ENCODE results near the gene E2F8. TPM values are rescaled to one million over a fixed set of nuclear protein-coding genes. Genes with fewer than 3 reads are reported as not detected.

E2F8 gene
- total RNA-seq, 3 donors from 2014 or later (not counting 1 experiment from before 2014, with no cell fraction given) = 0.38 to 0.54 (median 0.42) TPM

DNA sequence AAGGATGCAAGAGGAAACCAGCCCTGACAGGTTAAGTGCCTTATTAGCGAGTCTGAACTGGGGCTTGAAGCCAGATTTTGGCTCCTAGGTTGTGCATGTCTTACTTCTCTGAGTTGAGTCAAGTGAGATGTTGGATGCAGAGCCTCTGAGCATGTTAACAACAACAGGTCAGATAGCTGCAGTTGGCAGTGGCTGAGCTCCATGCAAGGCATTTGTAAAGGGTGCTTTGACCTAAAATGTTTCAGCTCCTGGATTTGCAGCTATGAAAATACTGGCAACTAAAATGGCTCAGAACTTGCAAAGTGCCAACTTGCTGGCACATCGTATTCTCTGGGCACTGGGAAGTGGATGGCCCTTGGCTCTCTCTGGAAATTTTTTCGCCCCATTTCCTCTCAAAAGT lies 22.5 kb downstream of the E2F8 start:
- Mint-ChIP-seq H3K27ac (no peak overlapping the region), H3K36me3 (no peaks in the 10 kb centered on the region), H3K4me3 (no peak overlapping the region), H3K9me3 (no peaks in the 10 kb centered on the region), H3K4me1 (peaks cover 4 to 9% of the 10 kb centered on the region in 2 donors), H3K27me3 (ENCODE audit: low read depth in 2 of 2) (peaks cover 10 to 22% of the 10 kb centered on the region in 2 donors)
- Histone ChIP-seq H3K36me3 (ENCODE audit: control insufficient read depth, insufficient read depth, low read length) (no peaks in the 10 kb centered on the region), H3K9me3 (ENCODE audit: control insufficient read depth, insufficient read depth, low read length) (no peaks in the 10 kb centered on the region), H3K4me1 (ENCODE audit: control insufficient read depth, insufficient read depth, low read length) (no peaks in the 10 kb centered on the region), H3K4me3 (ENCODE audit: low read length) (no peak overlapping the region), H3K27me3 (ENCODE audit: control insufficient read depth, insufficient read depth, low read length) (no peaks in the 10 kb centered on the region), H3K27ac (ENCODE audit: low read length) (no peak overlapping the region)
- intact Hi-C loops (cut with micrococcal nuclease) = no loop called here
- TF ChIP-seq, protein P1, sequence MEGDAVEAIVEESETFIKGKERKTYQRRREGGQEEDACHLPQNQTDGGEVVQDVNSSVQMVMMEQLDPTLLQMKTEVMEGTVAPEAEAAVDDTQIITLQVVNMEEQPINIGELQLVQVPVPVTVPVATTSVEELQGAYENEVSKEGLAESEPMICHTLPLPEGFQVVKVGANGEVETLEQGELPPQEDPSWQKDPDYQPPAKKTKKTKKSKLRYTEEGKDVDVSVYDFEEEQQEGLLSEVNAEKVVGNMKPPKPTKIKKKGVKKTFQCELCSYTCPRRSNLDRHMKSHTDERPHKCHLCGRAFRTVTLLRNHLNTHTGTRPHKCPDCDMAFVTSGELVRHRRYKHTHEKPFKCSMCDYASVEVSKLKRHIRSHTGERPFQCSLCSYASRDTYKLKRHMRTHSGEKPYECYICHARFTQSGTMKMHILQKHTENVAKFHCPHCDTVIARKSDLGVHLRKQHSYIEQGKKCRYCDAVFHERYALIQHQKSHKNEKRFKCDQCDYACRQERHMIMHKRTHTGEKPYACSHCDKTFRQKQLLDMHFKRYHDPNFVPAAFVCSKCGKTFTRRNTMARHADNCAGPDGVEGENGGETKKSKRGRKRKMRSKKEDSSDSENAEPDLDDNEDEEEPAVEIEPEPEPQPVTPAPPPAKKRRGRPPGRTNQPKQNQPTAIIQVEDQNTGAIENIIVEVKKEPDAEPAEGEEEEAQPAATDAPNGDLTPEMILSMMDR (IDR thresholded peaks at IDR 0.05) = no peak
- whole genome bisulfite sequencing (ENCODE audit: insufficient coverage) = 78% methylated on average over 3 of the region's 3 CpGs
- DNase-seq (no peak), ATAC-seq (no peak)

DNA sequence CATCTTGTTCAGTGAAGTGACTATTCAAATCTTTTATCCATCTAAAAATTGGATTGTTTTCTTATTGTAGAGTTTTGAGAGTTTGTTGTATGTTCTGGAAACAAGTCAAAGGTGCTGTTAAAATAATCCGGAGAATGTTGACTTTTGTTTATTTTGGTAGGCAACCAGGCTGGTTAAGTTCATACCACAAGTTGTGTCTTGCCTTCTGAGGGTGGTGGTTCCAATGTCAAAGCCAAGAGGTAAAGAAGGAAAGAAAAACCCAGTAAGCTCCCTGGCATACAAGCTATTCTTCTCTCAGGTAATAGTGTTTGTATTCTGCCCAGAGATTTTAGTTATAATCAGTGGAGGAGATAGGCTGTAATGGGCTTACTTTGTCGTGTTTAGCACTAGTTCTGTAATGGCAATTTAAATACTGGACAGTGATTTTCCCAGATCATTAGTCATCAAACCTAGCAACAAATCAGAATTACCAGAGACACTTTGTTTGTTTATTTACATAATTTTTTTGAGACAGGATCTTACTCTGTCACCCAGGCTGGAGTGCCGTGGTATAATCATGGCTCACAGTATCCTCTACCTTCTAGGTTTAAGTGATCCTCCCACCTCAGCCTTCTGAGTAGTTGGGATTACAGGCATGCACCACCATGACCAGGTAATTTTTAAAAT lies 23.9 kb downstream of the E2F8 start:
- Mint-ChIP-seq H3K27me3 (ENCODE audit: low read depth in 2 of 2) (peaks cover 15 to 28% of the 10 kb centered on the region in 2 donors), H3K9me3 (no peaks in the 10 kb centered on the region), H3K27ac (no peak overlapping the region), H3K4me1 (peaks cover 0 to 1% of the 10 kb centered on the region in 2 donors), H3K36me3 (no peaks in the 10 kb centered on the region), H3K4me3 (no peak overlapping the region)
- no peak for ATAC-seq
- intact Hi-C loops (cut with micrococcal nuclease) = no loop called here
- Histone ChIP-seq H3K9me3 (ENCODE audit: control insufficient read depth, insufficient read depth, low read length) (no peaks in the 10 kb centered on the region), H3K27ac (ENCODE audit: low read length) (no peak overlapping the region), H3K4me1 (ENCODE audit: control insufficient read depth, insufficient read depth, low read length) (no peaks in the 10 kb centered on the region), H3K4me3 (ENCODE audit: low read length) (no peak overlapping the region), H3K27me3 (ENCODE audit: control insufficient read depth, insufficient read depth, low read length) (no peaks in the 10 kb centered on the region), H3K36me3 (ENCODE audit: control insufficient read depth, insufficient read depth, low read length) (no peaks in the 10 kb centered on the region)
- TF ChIP-seq, protein P1 (IDR thresholded peaks at IDR 0.05) = no peak
- WGBS (ENCODE audit: insufficient coverage) = 98% methylated on average over 2 of the region's 3 CpGs
- DNase-seq = no peak

DNA sequence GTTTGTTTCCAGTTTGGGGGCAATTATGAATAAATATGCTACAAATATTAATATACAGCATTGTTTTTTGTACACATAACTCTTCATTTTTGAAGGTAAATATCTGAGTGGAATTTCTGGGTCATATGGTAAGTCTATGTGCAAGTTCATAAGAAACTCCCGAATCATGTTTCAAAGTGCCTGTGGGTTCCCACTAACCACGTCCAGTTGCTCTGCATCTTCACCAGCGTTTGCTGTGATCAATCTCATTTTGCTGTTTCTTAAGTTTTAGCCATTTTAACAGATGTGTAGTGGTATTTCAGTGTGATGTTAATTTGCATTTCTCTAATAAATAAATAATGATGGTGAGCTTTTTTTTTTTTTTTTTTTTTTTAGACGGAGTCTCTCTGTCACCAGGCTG lies 24.7 kb downstream of the E2F8 start:
- Histone ChIP-seq H3K27ac (ENCODE audit: low read length) (no peak overlapping the region), H3K9me3 (ENCODE audit: control insufficient read depth, insufficient read depth, low read length) (no peaks in the 10 kb centered on the region), H3K27me3 (ENCODE audit: control insufficient read depth, insufficient read depth, low read length) (no peaks in the 10 kb centered on the region), H3K4me3 (ENCODE audit: low read length) (no peak overlapping the region), H3K36me3 (ENCODE audit: control insufficient read depth, insufficient read depth, low read length) (no peaks in the 10 kb centered on the region), H3K4me1 (ENCODE audit: control insufficient read depth, insufficient read depth, low read length) (no peaks in the 10 kb centered on the region)
- Mint-ChIP-seq H3K27ac (no peak overlapping the region), H3K4me1 (no peaks in the 10 kb centered on the region), H3K36me3 (no peaks in the 10 kb centered on the region), H3K9me3 (no peaks in the 10 kb centered on the region), H3K27me3 (ENCODE audit: low read depth in 2 of 2) (peaks cover 16 to 28% of the 10 kb centered on the region in 2 donors), H3K4me3 (no peak overlapping the region)
- intact Hi-C loops (cut with micrococcal nuclease) = no loop called here
- TF ChIP-seq, protein P1 (IDR thresholded peaks at IDR 0.05) = no peak
- 20% methylated on average over 3 of the region's 4 CpGs for WGBS (ENCODE audit: insufficient coverage)
- ATAC-seq (no peak), DNase-seq (no peak)
